HG03378 (cell line): ENCODE measurements around the gene CCDC174.
"Not testable (repeated sequence)": the region's sequence is repeated elsewhere in the genome, so short reads cannot be mapped to it uniquely, and the experiment has no call there.

Source experiments
- ATAC-seq: cut with Tn5 transposase; IDR thresholded peaks from one replicate; pipeline ENCODE4 v1.9.1; 2021; ENCODE audit warnings: mild to moderate bottlenecking, moderate library complexity; ENCODE audit not compliant: unreplicated experiment

CCDC174 gene

GRCh38 chr3:14649466-14649865 lies 2.1 kb upstream of the CCDC174 start:
- no peak for ATAC-seq

- no peak for ATAC-seq
Observed at GRCh38 chr3:14650193-14650592, 1.4 kb upstream of the CCDC174 start.

- ATAC-seq: not testable (repeated sequence)
Observed at GRCh38 chr3:14652360-14652907, 872 bp downstream of the CCDC174 start.

GRCh38 chr3:14657579-14657978 lies 6.0 kb downstream of the CCDC174 start:
- ATAC-seq: no peak

GRCh38 chr3:14658978-14659377 lies 7.4 kb downstream of the CCDC174 start:
- no peak for ATAC-seq

- no peak for ATAC-seq
Observed at GRCh38 chr3:14660942-14661341, 9.4 kb downstream of the CCDC174 start.

GRCh38 chr3:14663396-14664135 lies 12.0 kb downstream of the CCDC174 start:
- no peak for ATAC-seq

- no peak for ATAC-seq
Observed at GRCh38 chr3:14664170-14664569, 12.6 kb downstream of the CCDC174 start.

- ATAC-seq: no peak
Observed at GRCh38 chr3:14672588-14672987, 21.0 kb downstream of the CCDC174 start.

- no peak for ATAC-seq
Observed at GRCh38 chr3:14674841-14675240, 23.3 kb downstream of the CCDC174 start, which contains the start of gene C3orf20. C3orf20 (plus strand) TSS chr3:14675141; CDS start chr3:14682714, 7,573 bp downstream.

GRCh38 chr3:14676881-14677280 lies 25.3 kb downstream of the CCDC174 start:
- ATAC-seq: no peak

GRCh38 chr3:14678015-14678503 lies 26.5 kb downstream of the CCDC174 start:
- no peak for ATAC-seq

- no peak for ATAC-seq
Observed at GRCh38 chr3:14680115-14680514, 28.6 kb downstream of the CCDC174 start.

GRCh38 chr3:14680716-14681115 lies 29.2 kb downstream of the CCDC174 start:
- ATAC-seq: no peak

GRCh38 chr3:14684447-14684846 lies 32.9 kb downstream of the CCDC174 start:
- no peak for ATAC-seq

- no peak for ATAC-seq
Observed at GRCh38 chr3:14685179-14685578, 33.6 kb downstream of the CCDC174 start.

GRCh38 chr3:14687360-14687759 lies 35.8 kb downstream of the CCDC174 start:
- no peak for ATAC-seq

GRCh38 chr3:14688525-14688924 lies 37.0 kb downstream of the CCDC174 start:
- no peak for ATAC-seq

GRCh38 chr3:14689247-14689980 lies 37.9 kb downstream of the CCDC174 start:
- ATAC-seq: peak; percentile 51

- ATAC-seq: peak; percentile 52
Observed at GRCh38 chr3:14691239-14691638, 39.7 kb downstream of the CCDC174 start.

- no peak for ATAC-seq
Observed at GRCh38 chr3:14691719-14692118, 40.2 kb downstream of the CCDC174 start.
